Activated B cell treated with CpG ODN at 0.5 μM for 24 hours (primary cell): ENCODE results near the gene ALG9. TPM values are rescaled to one million over a fixed set of nuclear protein-coding genes. Genes with fewer than 3 reads are reported as not detected.

ENCODE experiments used
- ATAC-seq: fragments of 200-7000 bp; cut with Tn5 transposase; one replicate; pipeline ENCODE4 v1.10.0; 2021; ENCODE audit warnings: low read depth, mild to moderate bottlenecking, moderate library complexity
- CTCF ChIA-PET: fragments of 350-600 bp; sonication (Branson Sonifier 250); formaldehyde crosslinking; loops from one replicate; lab custom pipeline; 2021; ENCODE audit warnings: antibody characterized with exemption; lab: Charles Lee
- POLR2A ChIA-PET: fragments of 350-600 bp; sonication (Branson Sonifier 250); formaldehyde crosslinking; loops from one replicate; lab custom pipeline; 2021; ENCODE audit warnings: antibody characterized with exemption; lab: Charles Lee
- DNase-seq: peaks from one replicate; pipeline ENCODE4 v3.0.0; 2022
- H3K27ac Mint-ChIP-seq: one replicate; pipeline ENCODE4 v1.8.0; 2020; ENCODE audit warnings: mixed read lengths
- H3K27me3 Mint-ChIP-seq: one replicate; pipeline ENCODE4 v1.8.0; 2021; ENCODE audit warnings: mixed read lengths
- H3K36me3 Mint-ChIP-seq: one replicate; pipeline ENCODE4 v1.8.0; 2021; ENCODE audit warnings: low read depth, mixed read lengths
- H3K4me1 Mint-ChIP-seq: one replicate; pipeline ENCODE4 v1.8.0; 2021; ENCODE audit warnings: mixed read lengths
- H3K4me3 Mint-ChIP-seq: one replicate; pipeline ENCODE4 v1.8.0; 2020; ENCODE audit warnings: mild to moderate bottlenecking, mixed read lengths
- H3K9me3 Mint-ChIP-seq: one replicate; pipeline ENCODE4 v1.8.0; 2020; ENCODE audit warnings: mixed read lengths
- CTCF ChIP-seq: fragments of 200-600 bp; IDR thresholded peaks from one replicate; pipeline ENCODE4 v1.8.0; 2022; ENCODE audit warnings: antibody characterized with exemption, mild to moderate bottlenecking
- intact Hi-C: fragments of 100-400 bp; cut with micrococcal nuclease; formaldehyde crosslinking; loops from one replicate; pipeline ENCODE4 v1.15.1; 2024
- total RNA-seq: library from RNA; stranded (reverse); gene quantifications from 2 replicates; pipeline ENCODE4 v1.2.3, GENCODE V29; 2022

The ALG9 gene
- total RNA-seq, 1 donor from 2014 or later = 20.1 TPM

- ChIA-PET POLR2A (interaction anchor here (0.6 to 1.2 kb wide), 3 partner anchors 9 to 124 kb away, joined by 3 to 10 read pairs (median 6); partner anchors contain the start of gene ALG9), CTCF (interaction anchor here (1.1 to 2.7 kb wide), 2 partner anchors 47 to 401 kb away, joined by 3 to 12 read pairs; no protein-coding TSS in a partner anchor)
- no peak for TF ChIP-seq CTCF
- Mint-ChIP-seq H3K4me3 (peak overlapping the region; percentile 96), H3K27ac (peak overlapping the region; percentile 100), H3K27me3 (no peaks in the 10 kb centered on the region), H3K4me1 (peaks cover 17% of the 10 kb centered on the region), H3K9me3 (no peaks in the 10 kb centered on the region), H3K36me3 (peaks cover 31% of the 10 kb centered on the region)
- DNase-seq (no peak), ATAC-seq (no peak)
- intact Hi-C loops = loop anchor here (1.0 to 10.0 kb wide), 13 partner anchors 8 to 1582 kb away; partner anchors contain the start of genes ALG9, BCO2, DLAT and NKAPD1
Measured at GRCh38 chr11:111879637-111879960, 8.2 kb upstream of the ALG9 start.

GRCh38 chr11:111878849-111879636 lies 7.7 kb upstream of the ALG9 start, which contains the start of the genes CFAP68 and FDXACB1:
Gene CFAP68 (plus strand): TSS chr11:111879541. CDS start chr11:111879561, 20 bp downstream.
Gene FDXACB1 (minus strand): TSS chr11:111879165. CDS start chr11:111879132, 33 bp downstream.
- H3K36me3 Mint-ChIP-seq = peaks cover 31% of the 10 kb centered on the region
- H3K27ac Mint-ChIP-seq = peak within 1 kb of the TSS; percentile 100
- intact Hi-C loops = loop anchor here (1.0 to 10.0 kb wide), 13 partner anchors 8 to 1582 kb away; partner anchors contain the start of genes ALG9, BCO2, DLAT and NKAPD1
- H3K9me3 Mint-ChIP-seq = no peaks in the 10 kb centered on the region
- H3K4me1 Mint-ChIP-seq = peaks cover 17% of the 10 kb centered on the region
- ATAC-seq (peak; percentile 88), DNase-seq (peak; percentile 88)
- peak; percentile 59 for TF ChIP-seq CTCF
- ChIA-PET POLR2A (interaction anchor here (0.8 to 1.2 kb wide), 3 partner anchors 8 to 60 kb away, joined by 3 to 10 read pairs (median 6); partner anchors contain the start of gene ALG9), CTCF (interaction anchor here (1.1 to 1.5 kb wide), 3 partner anchors 47 to 401 kb away, joined by 3 read pairs; no protein-coding TSS in a partner anchor)
- H3K27me3 Mint-ChIP-seq = no peaks in the 10 kb centered on the region
- H3K4me3 Mint-ChIP-seq = peak within 1 kb of the TSS; percentile 96

GRCh38 chr11:111878385-111878848 lies 7.0 kb upstream of the ALG9 start:
- H3K27ac Mint-ChIP-seq = peak overlapping the region; percentile 100
- H3K36me3 Mint-ChIP-seq = peaks cover 28% of the 10 kb centered on the region
- no peaks in the 10 kb centered on the region for H3K27me3 Mint-ChIP-seq
- H3K4me3 Mint-ChIP-seq = peak overlapping the region; percentile 96
- POLR2A ChIA-PET = interaction anchor here (0.8 to 1.1 kb wide), 2 partner anchors 48 to 61 kb away, joined by 3 to 7 read pairs; no protein-coding TSS in a partner anchor
- intact Hi-C loops = loop anchor here (2.0 to 10.0 kb wide), 6 partner anchors 276 to 1581 kb away; partner anchors contain the start of genes BCO2, PTS, RDX and SIK2
- ATAC-seq (peak; percentile 1), DNase-seq (no peak)
- CTCF ChIA-PET = interaction anchor here (0.8 to 1.7 kb wide), 4 partner anchors 48 to 337 kb away, joined by 3 to 6 read pairs (median 4); no protein-coding TSS in a partner anchor
- TF ChIP-seq CTCF = no peak
- H3K9me3 Mint-ChIP-seq = no peaks in the 10 kb centered on the region
- peaks cover 17% of the 10 kb centered on the region for H3K4me1 Mint-ChIP-seq

GRCh38 chr11:111871693-111872161 lies 346 bp upstream of the ALG9 start:
- Mint-ChIP-seq H3K27ac (peak overlapping the region; percentile 92), H3K9me3 (no peaks in the 10 kb centered on the region), H3K36me3 (peaks cover 36% of the 10 kb centered on the region), H3K27me3 (no peaks in the 10 kb centered on the region), H3K4me1 (peaks cover 13% of the 10 kb centered on the region), H3K4me3 (peak overlapping the region; percentile 93)
- ChIA-PET CTCF (interaction anchor here (0.6 to 2.3 kb wide), 5 partner anchors 9 to 575 kb away, joined by 3 to 5 read pairs (median 4); partner anchors contain the start of gene PPP2R1B), POLR2A (interaction anchor here (0.5 to 2.4 kb wide), 14 partner anchors 8 to 355 kb away, joined by 3 to 19 read pairs (median 4); partner anchors contain the start of genes CFAP68, DLAT, PPP2R1B and PTS)
- intact Hi-C loops = loop anchor here (1.0 to 10.0 kb wide), 8 partner anchors 8 to 1437 kb away; partner anchors contain the start of genes CFAP68, DLAT, FDXACB1 and PPP2R1B
- no peak for TF ChIP-seq CTCF
- no peak for DNase-seq
- ATAC-seq = no peak
